CD4-positive, alpha-beta memory T cell (primary cell): ENCODE measurements around the gene PCDHB4. TPM values are rescaled to one million over a fixed set of nuclear protein-coding genes. Genes with fewer than 3 reads are reported as not detected.
"Not testable (repeated sequence)": the region's sequence is repeated elsewhere in the genome, so short reads cannot be mapped to it uniquely, and the experiment has no call there.

Experiments used
- CTCF ChIA-PET: fragments of 350-600 bp; sonication (Branson Sonifier 250); formaldehyde crosslinking; loops from one replicate; lab custom pipeline; 2021; ENCODE audit warnings: inconsistent platforms; ENCODE audit not compliant: partially characterized antibody; lab: Charles Lee
- POLR2A ChIA-PET: fragments of 350-600 bp; sonication (Branson Sonifier 250); formaldehyde crosslinking; loops from one replicate; lab custom pipeline; 2021; ENCODE audit not compliant: partially characterized antibody; lab: Charles Lee
- DNase-seq, 5 donors: peaks; one replicate each; pipeline versions ENCODE4 v3.0.0 to v3.0.0-alpha.2; 2020 to 2022; ENCODE audit warnings: mixed read lengths in 1 of 5
- H3K27ac ChIP-seq: one replicate; pipeline ENCODE4 v1.7.0; 2013; ENCODE audit warnings: low read depth, low read length
- H3K27me3 ChIP-seq: 2 replicates; pipeline ENCODE4 v1.7.0; 2013; ENCODE audit warnings: mild to moderate bottlenecking, low read length, moderate library complexity; ENCODE audit not compliant: insufficient read depth
- H3K36me3 ChIP-seq: 2 replicates; pipeline ENCODE4 v1.7.0; 2013; ENCODE audit warnings: mild to moderate bottlenecking, low read length, moderate library complexity; ENCODE audit not compliant: insufficient read depth
- H3K4me1 ChIP-seq: 2 replicates; pipeline ENCODE4 v1.7.0; 2013; ENCODE audit warnings: mild to moderate bottlenecking, low read length, moderate library complexity; ENCODE audit not compliant: insufficient read depth
- H3K4me3 ChIP-seq, 2 donors: one replicate each; pipeline ENCODE4 v1.7.0; 2013; ENCODE audit warnings: low read length in 2 of 2, mild to moderate bottlenecking in 1 of 2
- H3K9me3 ChIP-seq, 2 donors: one replicate each; pipeline ENCODE4 v1.7.0; 2013; ENCODE audit warnings: low read length in 2 of 2, control low read depth in 1 of 2; ENCODE audit not compliant: control insufficient read depth in 1 of 2
- H3K27ac Mint-ChIP-seq, 7 donors: one replicate each; pipeline ENCODE4 v1.8.0; 2020 to 2021; ENCODE audit warnings: mixed read lengths in 7 of 7, mild to moderate bottlenecking in 6 of 7, inconsistent platforms in 3 of 7, moderate library complexity in 3 of 7
- H3K27me3 Mint-ChIP-seq, 2 donors: one replicate each; pipeline ENCODE4 v1.8.0; 2020 to 2021; ENCODE audit warnings: mixed read lengths in 2 of 2
- H3K36me3 Mint-ChIP-seq, 2 donors: one replicate each; pipeline ENCODE4 v1.8.0; 2020 to 2021; ENCODE audit warnings: mixed read lengths in 2 of 2, inconsistent platforms in 1 of 2, mild to moderate bottlenecking in 1 of 2
- H3K4me1 Mint-ChIP-seq, 4 donors: one replicate each; pipeline ENCODE4 v1.8.0; 2020 to 2021; ENCODE audit warnings: mixed read lengths in 4 of 4, mild to moderate bottlenecking in 1 of 4
- H3K4me3 Mint-ChIP-seq, 8 donors: one replicate each; pipeline ENCODE4 v1.8.0; 2020 to 2021; ENCODE audit warnings: mixed read lengths in 8 of 8, mild to moderate bottlenecking in 7 of 8, moderate library complexity in 6 of 8, inconsistent platforms in 3 of 8
- H3K9me3 Mint-ChIP-seq, 8 donors: one replicate each; pipeline ENCODE4 v1.8.0; 2020 to 2021; ENCODE audit warnings: mixed read lengths in 8 of 8, mild to moderate bottlenecking in 5 of 8, inconsistent platforms in 3 of 8, moderate library complexity in 1 of 8
- intact Hi-C: fragments of 100-400 bp; cut with micrococcal nuclease; formaldehyde crosslinking; loops from one replicate; pipeline ENCODE4 v1.15.1; 2023
- polyA plus RNA-seq, 2 donors: library from polyadenylated mRNA; unstranded; fragments of 300-500 nt; fragmentation: Illumina TruSeq; gene quantifications; one replicate each; pipeline ENCODE4 v1.2.3, GENCODE V29; 2021
- total RNA-seq, 2 experiments: library from RNA; stranded (reverse); gene quantifications; one replicate each; pipeline ENCODE4 v1.2.3, GENCODE V29; 2021

PCDHB4 gene
- total and polyA plus RNA-seq, 4 experiments from 2014 or later: not detected

DNA sequence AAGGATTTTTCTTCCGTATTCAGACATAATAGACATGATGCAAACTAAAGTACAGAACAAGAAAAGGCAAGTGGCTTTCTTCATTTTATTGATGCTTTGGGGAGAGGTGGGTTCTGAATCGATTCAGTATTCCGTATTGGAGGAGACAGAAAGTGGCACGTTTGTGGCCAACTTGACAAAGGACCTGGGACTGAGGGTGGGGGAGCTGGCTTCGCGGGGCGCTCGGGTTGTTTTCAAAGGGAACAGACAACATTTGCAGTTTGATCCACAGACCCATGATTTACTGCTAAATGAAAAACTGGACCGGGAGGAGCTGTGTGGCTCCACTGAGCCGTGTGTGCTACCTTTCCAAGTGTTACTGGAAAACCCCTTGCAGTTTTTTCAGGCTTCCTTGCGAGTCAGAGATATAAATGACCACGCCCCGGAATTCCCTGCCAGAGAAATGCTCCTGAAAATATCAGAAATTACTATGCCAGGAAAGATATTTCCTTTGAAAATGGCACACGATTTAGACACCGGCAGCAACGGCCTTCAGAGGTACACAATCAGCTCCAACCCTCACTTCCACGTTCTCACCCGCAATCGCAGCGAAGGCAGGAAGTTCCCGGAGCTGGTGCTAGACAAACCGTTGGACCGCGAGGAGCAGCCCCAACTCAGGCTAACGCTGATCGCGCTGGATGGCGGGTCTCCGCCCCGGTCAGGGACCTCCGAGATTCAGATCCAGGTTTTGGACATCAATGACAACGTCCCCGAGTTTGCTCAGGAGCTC lies 28.8 kb downstream of the PCDHB4 start:
- POLR2A ChIA-PET: no interaction called here
- DNase-seq: no peak
- H3K4me3 Mint-ChIP-seq: peak overlapping the region in 5 of 8 donors; percentile 26 to 75 (median 72)
- H3K4me1 Mint-ChIP-seq: peaks cover 0 to 6% (median 4%) of the 10 kb centered on the region in 4 donors
- Histone ChIP-seq H3K27ac (no peak overlapping the region), H3K27me3 (no peaks in the 10 kb centered on the region), H3K36me3 (no peaks in the 10 kb centered on the region), H3K4me3 (no peak overlapping the region), H3K4me1 (no peaks in the 10 kb centered on the region), H3K9me3 (no peaks in the 10 kb centered on the region)
- H3K36me3 Mint-ChIP-seq: peaks cover 0 to 8% of the 10 kb centered on the region in 2 donors
- no peak overlapping the region for H3K27ac Mint-ChIP-seq
- peaks cover 19 to 25% of the 10 kb centered on the region in 2 donors for H3K27me3 Mint-ChIP-seq
- peaks cover 0 to 41% (median 28%) of the 10 kb centered on the region in 8 donors for H3K9me3 Mint-ChIP-seq
- intact Hi-C loops: no loop called here
- CTCF ChIA-PET: no interaction called here

GRCh38 chr5:141150993-141151325 lies 29.3 kb downstream of the PCDHB4 start:
- CTCF ChIA-PET: no interaction called here
- H3K27ac Mint-ChIP-seq: no peak overlapping the region
- H3K4me3 ChIP-seq: no peak overlapping the region
- no peaks in the 10 kb centered on the region for H3K36me3 ChIP-seq
- POLR2A ChIA-PET: no interaction called here
- DNase-seq: no peak
- H3K27ac ChIP-seq: no peak overlapping the region
- H3K9me3 ChIP-seq: no peaks in the 10 kb centered on the region
- H3K4me1 ChIP-seq: no peaks in the 10 kb centered on the region
- peaks cover 21 to 27% of the 10 kb centered on the region in 2 donors for H3K27me3 Mint-ChIP-seq
- H3K4me1 Mint-ChIP-seq: peaks cover 0 to 6% (median 4%) of the 10 kb centered on the region in 4 donors
- no peaks in the 10 kb centered on the region for H3K27me3 ChIP-seq
- H3K36me3 Mint-ChIP-seq: peaks cover 0 to 8% of the 10 kb centered on the region in 2 donors
- peaks cover 0 to 46% (median 32%) of the 10 kb centered on the region in 8 donors for H3K9me3 Mint-ChIP-seq
- H3K4me3 Mint-ChIP-seq: no peak overlapping the region
- intact Hi-C loops: no loop called here

DNA sequence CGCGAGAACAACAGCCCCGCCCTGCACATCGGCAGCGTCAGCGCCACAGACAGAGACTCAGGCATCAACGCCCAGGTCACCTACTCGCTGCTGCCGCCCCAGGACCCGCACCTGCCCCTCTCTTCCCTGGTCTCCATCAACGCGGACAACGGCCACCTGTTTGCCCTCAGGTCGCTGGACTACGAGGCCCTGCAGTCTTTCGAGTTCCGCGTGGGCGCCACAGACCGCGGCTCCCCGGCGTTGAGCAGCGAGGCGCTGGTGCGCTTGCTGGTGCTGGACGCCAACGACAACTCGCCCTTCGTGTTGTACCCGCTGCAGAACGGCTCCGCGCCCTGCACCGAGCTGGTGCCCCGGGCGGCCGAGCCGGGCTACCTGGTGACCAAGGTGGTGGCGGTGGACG lies 30.0 kb downstream of the PCDHB4 start:
- Mint-ChIP-seq H3K9me3 (peaks cover 0 to 52% (median 37%) of the 10 kb centered on the region in 8 donors), H3K27me3 (peaks cover 23 to 30% of the 10 kb centered on the region in 2 donors)
- H3K4me1 Mint-ChIP-seq, DNase-seq, CTCF ChIA-PET, intact Hi-C loops, H3K4me1 ChIP-seq, H3K4me3 Mint-ChIP-seq, H3K4me3 ChIP-seq, H3K9me3 ChIP-seq, H3K27ac Mint-ChIP-seq, H3K36me3 Mint-ChIP-seq, POLR2A ChIA-PET, H3K27ac ChIP-seq, H3K27me3 ChIP-seq, H3K36me3 ChIP-seq: not testable (repeated sequence)

DNA sequence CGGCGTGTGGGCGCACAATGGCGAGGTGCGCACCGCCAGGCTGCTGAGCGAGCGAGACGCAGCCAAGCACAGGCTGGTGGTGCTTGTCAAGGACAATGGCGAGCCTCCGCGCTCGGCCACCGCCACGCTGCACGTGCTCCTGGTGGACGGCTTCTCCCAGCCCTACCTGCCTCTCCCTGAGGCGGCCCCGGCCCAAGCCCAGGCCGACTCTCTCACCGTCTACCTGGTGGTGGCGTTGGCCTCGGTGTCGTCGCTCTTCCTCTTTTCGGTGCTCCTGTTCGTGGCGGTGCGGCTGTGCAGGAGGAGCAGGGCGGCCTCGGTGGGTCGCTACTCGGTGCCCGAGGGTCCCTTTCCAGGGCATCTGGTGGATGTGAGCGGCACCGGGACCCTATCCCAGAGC lies 30.5 kb downstream of the PCDHB4 start:
- H3K4me3 ChIP-seq, H3K4me1 Mint-ChIP-seq, H3K27me3 ChIP-seq, H3K36me3 ChIP-seq, intact Hi-C loops, H3K9me3 ChIP-seq, H3K27ac Mint-ChIP-seq, CTCF ChIA-PET, H3K4me3 Mint-ChIP-seq, DNase-seq, H3K27ac ChIP-seq, H3K4me1 ChIP-seq, POLR2A ChIA-PET, H3K36me3 Mint-ChIP-seq: not testable (repeated sequence)
- peaks cover 28 to 31% of the 10 kb centered on the region in 2 donors for H3K27me3 Mint-ChIP-seq
- H3K9me3 Mint-ChIP-seq: peaks cover 0 to 56% (median 41%) of the 10 kb centered on the region in 8 donors

DNA sequence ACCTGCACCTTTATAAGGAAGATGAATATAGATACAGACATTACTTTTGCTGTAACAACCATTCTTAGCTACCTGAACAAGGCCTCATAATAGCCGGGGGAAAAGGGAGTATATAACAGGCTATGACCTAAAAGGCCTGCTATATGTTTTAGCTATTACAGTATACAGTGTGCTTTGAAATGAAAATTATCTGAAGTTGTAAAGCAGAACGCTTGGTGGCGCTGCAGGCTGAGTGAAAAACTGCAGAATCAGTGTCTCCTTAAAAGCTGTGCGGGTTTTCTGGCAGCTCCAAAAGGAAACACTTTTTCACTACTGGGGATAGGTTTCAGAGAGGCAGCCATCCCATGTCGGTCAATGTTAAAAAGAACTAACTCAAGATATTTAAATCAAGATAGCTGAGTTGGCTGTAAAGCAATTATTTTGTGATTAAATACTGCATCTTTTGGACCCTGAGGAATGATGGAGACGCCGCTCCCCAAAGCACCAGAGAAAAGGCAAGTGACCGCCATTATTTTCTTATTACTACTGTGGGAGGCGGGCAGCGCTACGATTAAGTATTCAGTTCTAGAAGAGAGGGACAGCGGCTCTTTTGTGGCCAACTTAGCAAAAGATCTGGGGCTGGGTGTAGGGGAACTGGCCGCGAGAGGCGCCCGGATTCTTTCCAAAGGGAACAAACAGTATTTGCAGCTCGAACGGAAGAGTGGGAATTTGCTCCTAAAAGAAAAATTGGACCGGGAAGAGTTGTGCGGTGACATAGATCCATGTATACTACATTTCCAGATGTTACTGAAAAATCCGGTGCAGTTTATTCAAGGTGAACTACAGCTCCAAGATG lies 34.1 kb downstream of the PCDHB4 start:
- no peaks in the 10 kb centered on the region for H3K36me3 ChIP-seq
- Mint-ChIP-seq H3K36me3 (peaks cover 1 to 3% of the 10 kb centered on the region in 2 donors), H3K4me1 (peaks cover 0 to 2% (median 0%) of the 10 kb centered on the region in 4 donors), H3K27me3 (peaks cover 24 to 27% of the 10 kb centered on the region in 2 donors), H3K9me3 (peaks cover 0 to 53% (median 42%) of the 10 kb centered on the region in 8 donors), H3K4me3 (no peak overlapping the region), H3K27ac (no peak overlapping the region)
- POLR2A ChIA-PET: no interaction called here
- no peak overlapping the region for H3K27ac ChIP-seq
- DNase-seq: no peak
- no peaks in the 10 kb centered on the region for H3K27me3 ChIP-seq
- no peak overlapping the region for H3K4me3 ChIP-seq
- intact Hi-C loops: no loop called here
- H3K4me1 ChIP-seq: no peaks in the 10 kb centered on the region
- no peaks in the 10 kb centered on the region for H3K9me3 ChIP-seq
- CTCF ChIA-PET: no interaction called here

- intact Hi-C loops, H3K4me1 Mint-ChIP-seq, POLR2A ChIA-PET, H3K27me3 ChIP-seq, H3K9me3 ChIP-seq, H3K4me1 ChIP-seq, H3K36me3 Mint-ChIP-seq, H3K27ac Mint-ChIP-seq, H3K4me3 Mint-ChIP-seq, CTCF ChIA-PET, H3K4me3 ChIP-seq, H3K36me3 ChIP-seq, DNase-seq, H3K27ac ChIP-seq: not testable (repeated sequence)
- H3K9me3 Mint-ChIP-seq: peaks cover 2 to 44% (median 33%) of the 10 kb centered on the region in 8 donors
- H3K27me3 Mint-ChIP-seq: peaks cover 19 to 26% of the 10 kb centered on the region in 2 donors
These were observed 35.7 kb downstream of the PCDHB4 start for GRCh38 chr5:141157356-141157755.

DNA sequence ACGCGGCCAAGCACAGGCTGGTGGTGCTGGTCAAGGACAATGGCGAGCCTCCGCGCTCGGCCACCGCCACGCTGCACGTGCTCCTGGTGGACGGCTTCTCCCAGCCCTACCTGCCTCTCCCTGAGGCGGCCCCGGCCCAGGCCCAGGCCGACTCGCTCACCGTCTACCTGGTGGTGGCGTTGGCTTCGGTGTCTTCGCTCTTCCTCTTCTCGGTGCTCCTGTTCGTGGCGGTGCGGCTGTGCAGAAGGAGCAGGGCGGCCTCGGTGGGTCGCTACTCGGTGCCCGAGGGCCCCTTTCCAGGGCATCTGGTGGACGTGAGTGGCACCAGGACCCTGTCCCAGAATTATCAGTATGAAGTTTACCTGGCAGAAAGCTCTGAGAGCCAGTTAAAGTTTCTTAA lies 36.3 kb downstream of the PCDHB4 start:
- H3K4me1 Mint-ChIP-seq, H3K36me3 ChIP-seq, H3K36me3 Mint-ChIP-seq, POLR2A ChIA-PET, H3K27ac Mint-ChIP-seq, intact Hi-C loops, H3K4me3 Mint-ChIP-seq, H3K27ac ChIP-seq, H3K27me3 ChIP-seq, CTCF ChIA-PET, H3K9me3 ChIP-seq, DNase-seq, H3K4me3 ChIP-seq, H3K4me1 ChIP-seq: not testable (repeated sequence)
- H3K9me3 Mint-ChIP-seq: peaks cover 2 to 41% (median 32%) of the 10 kb centered on the region in 8 donors
- peaks cover 19 to 26% of the 10 kb centered on the region in 2 donors for H3K27me3 Mint-ChIP-seq
